Fibroblast of pulmonary artery (primary cell): ENCODE measurements around the gene ACOX3.
A peak's percentile ranks its signal among the peaks of the same experiment; 100 is the strongest.

Experiments
- DNase-seq: peaks from one replicate; pipeline ENCODE4 v3.0.0-alpha.2; 2010; ENCODE audit warnings: low read depth
- H3K4me3 ChIP-seq: replicated peaks from 2 replicates; pipeline ENCODE4 v1.5.1; 2011; ENCODE audit warnings: low read depth, mild to moderate bottlenecking, control low read depth, low read length, moderate library complexity
- TF ChIP-seq, protein P1 (sequence below): IDR thresholded peaks from 2 replicates; pipeline ENCODE4 v1.5.1; 2011; ENCODE audit warnings: mild to moderate bottlenecking, control low read depth, low read length, inconsistent platforms; ENCODE audit errors: missing control alignments

Gene ACOX3

GRCh38 chr4:8332891-8333331, 107.6 kb downstream of the ACOX3 start:
- TF ChIP-seq, protein P1, sequence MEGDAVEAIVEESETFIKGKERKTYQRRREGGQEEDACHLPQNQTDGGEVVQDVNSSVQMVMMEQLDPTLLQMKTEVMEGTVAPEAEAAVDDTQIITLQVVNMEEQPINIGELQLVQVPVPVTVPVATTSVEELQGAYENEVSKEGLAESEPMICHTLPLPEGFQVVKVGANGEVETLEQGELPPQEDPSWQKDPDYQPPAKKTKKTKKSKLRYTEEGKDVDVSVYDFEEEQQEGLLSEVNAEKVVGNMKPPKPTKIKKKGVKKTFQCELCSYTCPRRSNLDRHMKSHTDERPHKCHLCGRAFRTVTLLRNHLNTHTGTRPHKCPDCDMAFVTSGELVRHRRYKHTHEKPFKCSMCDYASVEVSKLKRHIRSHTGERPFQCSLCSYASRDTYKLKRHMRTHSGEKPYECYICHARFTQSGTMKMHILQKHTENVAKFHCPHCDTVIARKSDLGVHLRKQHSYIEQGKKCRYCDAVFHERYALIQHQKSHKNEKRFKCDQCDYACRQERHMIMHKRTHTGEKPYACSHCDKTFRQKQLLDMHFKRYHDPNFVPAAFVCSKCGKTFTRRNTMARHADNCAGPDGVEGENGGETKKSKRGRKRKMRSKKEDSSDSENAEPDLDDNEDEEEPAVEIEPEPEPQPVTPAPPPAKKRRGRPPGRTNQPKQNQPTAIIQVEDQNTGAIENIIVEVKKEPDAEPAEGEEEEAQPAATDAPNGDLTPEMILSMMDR, result no peak

GRCh38 chr4:8332038-8332857, 108.3 kb downstream of the ACOX3 start:
- H3K4me3 ChIP-seq, result no peak overlapping the region
- DNase-seq, result no peak
- TF ChIP-seq, protein P1, result no peak

More at GRCh38 chr4:8332891-8333331, 107.6 kb downstream of the ACOX3 start:
- DNase-seq, result no peak
- H3K4me3 ChIP-seq, result no peak overlapping the region

DNA sequence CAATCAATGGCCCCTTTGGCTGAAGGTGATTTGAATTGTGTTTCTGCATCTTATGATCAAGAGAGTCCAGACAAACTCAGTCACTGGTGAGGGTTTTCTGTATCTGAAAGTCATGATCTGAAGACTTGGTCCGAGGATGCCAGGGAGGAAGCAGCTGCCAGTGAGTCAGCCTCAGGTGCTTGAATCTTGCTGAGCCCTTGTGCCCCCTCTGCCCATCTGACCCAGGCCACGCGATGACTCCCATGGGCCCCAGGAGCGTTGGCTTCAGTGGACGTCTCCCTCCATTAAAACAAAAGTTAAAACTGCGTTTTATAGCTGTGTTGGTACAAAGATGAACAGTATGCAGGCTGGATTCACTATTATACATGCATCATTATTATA, 109.0 kb downstream of the ACOX3 start:
- H3K4me3 ChIP-seq, result no peak overlapping the region
- no peak for DNase-seq
- TF ChIP-seq, protein P1, result no peak

GRCh38 chr4:8330821-8331574, 109.5 kb downstream of the ACOX3 start:
- no peak overlapping the region for H3K4me3 ChIP-seq
- TF ChIP-seq, protein P1, result no peak
- DNase-seq, result peak; percentile 54

GRCh38 chr4:8329859-8330761, 110.4 kb downstream of the ACOX3 start:
- no peak for DNase-seq
- TF ChIP-seq, protein P1, result no peak
- no peak overlapping the region for H3K4me3 ChIP-seq

- TF ChIP-seq, protein P1, result no peak
- DNase-seq, result no peak
- no peak overlapping the region for H3K4me3 ChIP-seq
Measured at GRCh38 chr4:8329560-8329858, 111.0 kb downstream of the ACOX3 start.
